Duodenal mucosa (tissue), 2 donors: ENCODE results near the gene TMOD4.
"Not testable (repeated sequence)": the region's sequence is repeated elsewhere in the genome, so short reads cannot be mapped to it uniquely, and the experiment has no call there.

Source experiments
- H3K27ac ChIP-seq: one replicate; pipeline ENCODE4 v1.7.0; 2013; ENCODE audit warnings: low read depth, low read length
- H3K27me3 ChIP-seq, 2 donors: one replicate each; pipeline ENCODE4 v1.7.0; 2013; ENCODE audit warnings: low read length in 2 of 2, control low read depth in 1 of 2; ENCODE audit not compliant: insufficient read depth in 2 of 2, control insufficient read depth in 1 of 2
- H3K36me3 ChIP-seq, 2 donors: one replicate each; pipeline ENCODE4 v1.7.0; 2013; ENCODE audit warnings: low read length in 2 of 2, control low read depth in 1 of 2; ENCODE audit not compliant: insufficient read depth in 2 of 2, control insufficient read depth in 1 of 2
- H3K4me1 ChIP-seq, 2 donors: one replicate each; pipeline ENCODE4 v1.7.0; 2013; ENCODE audit warnings: low read length in 2 of 2, control low read depth in 1 of 2; ENCODE audit not compliant: insufficient read depth in 2 of 2, control insufficient read depth in 1 of 2
- H3K4me3 ChIP-seq, 2 donors: one replicate each; pipeline ENCODE4 v1.7.0; 2013; ENCODE audit warnings: low read length in 2 of 2, low read depth in 1 of 2
- H3K9ac ChIP-seq, 2 donors: one replicate each; pipeline ENCODE4 v1.7.0; 2013; ENCODE audit warnings: low read length in 2 of 2, low read depth in 1 of 2
- H3K9me3 ChIP-seq, 2 donors: one replicate each; pipeline ENCODE4 v1.7.0; 2013; ENCODE audit warnings: low read length in 2 of 2, control low read depth in 1 of 2; ENCODE audit not compliant: control insufficient read depth in 1 of 2

The TMOD4 gene

GRCh38 chr1:151197863-151198253 lies 22.1 kb upstream of the TMOD4 start:
- Histone ChIP-seq H3K4me3 (peak overlapping the region; percentile 92 to 96), H3K9ac (peak overlapping the region; percentile 83 to 92), H3K27me3 (no peaks in the 10 kb centered on the region), H3K9me3 (no peaks in the 10 kb centered on the region), H3K4me1 (peaks cover 13 to 26% of the 10 kb centered on the region in 2 donors), H3K36me3 (peaks cover 0 to 10% of the 10 kb centered on the region in 2 donors), H3K27ac (peak overlapping the region; percentile 80)

- peak overlapping the region in 1 of 2 donors; percentile 34 for H3K9ac ChIP-seq
- H3K4me3 ChIP-seq: peak overlapping the region; percentile 6 to 54
- H3K27ac ChIP-seq: peak overlapping the region; percentile 43
These were observed 20.6 kb upstream of the TMOD4 start for GRCh38 chr1:151196292-151196800.

GRCh38 chr1:151194894-151195594 lies 19.3 kb upstream of the TMOD4 start:
- peaks cover 13 to 19% of the 10 kb centered on the region in 2 donors for H3K4me1 ChIP-seq
- H3K36me3 ChIP-seq, H3K27me3 ChIP-seq, H3K9ac ChIP-seq, H3K27ac ChIP-seq, H3K9me3 ChIP-seq: not testable (repeated sequence)
- peak overlapping the region; percentile 45 to 51 for H3K4me3 ChIP-seq

More at GRCh38 chr1:151196292-151196800, 20.6 kb upstream of the TMOD4 start:
- Histone ChIP-seq H3K4me1 (peaks cover 13 to 26% of the 10 kb centered on the region in 2 donors), H3K27me3 (no peaks in the 10 kb centered on the region), H3K36me3 (no peaks in the 10 kb centered on the region), H3K9me3 (no peaks in the 10 kb centered on the region)

DNA sequence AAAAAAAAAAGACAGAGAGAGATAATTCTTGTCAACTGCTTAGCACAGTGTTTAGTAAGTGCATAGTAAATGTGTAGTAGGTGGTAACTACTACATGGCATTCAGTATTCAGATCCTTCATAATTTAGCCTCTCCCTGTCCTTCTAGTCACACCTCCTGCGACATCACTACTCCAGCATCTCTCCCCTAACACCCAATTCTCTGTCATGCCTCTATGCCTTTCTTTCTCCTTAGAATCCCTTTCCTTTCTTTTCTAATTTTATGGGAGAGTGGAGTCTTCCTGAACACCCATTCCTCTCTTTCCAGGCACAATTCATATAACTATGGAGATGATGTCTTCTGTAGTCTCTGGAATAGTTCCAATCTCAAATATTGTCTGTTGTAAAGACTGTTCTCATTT lies 18.1 kb upstream of the TMOD4 start:
- Histone ChIP-seq H3K27ac (no peak overlapping the region), H3K9me3 (no peaks in the 10 kb centered on the region), H3K4me3 (no peak overlapping the region), H3K27me3 (no peaks in the 10 kb centered on the region), H3K36me3 (no peaks in the 10 kb centered on the region), H3K9ac (no peak overlapping the region), H3K4me1 (peaks cover 10 to 18% of the 10 kb centered on the region in 2 donors)

DNA sequence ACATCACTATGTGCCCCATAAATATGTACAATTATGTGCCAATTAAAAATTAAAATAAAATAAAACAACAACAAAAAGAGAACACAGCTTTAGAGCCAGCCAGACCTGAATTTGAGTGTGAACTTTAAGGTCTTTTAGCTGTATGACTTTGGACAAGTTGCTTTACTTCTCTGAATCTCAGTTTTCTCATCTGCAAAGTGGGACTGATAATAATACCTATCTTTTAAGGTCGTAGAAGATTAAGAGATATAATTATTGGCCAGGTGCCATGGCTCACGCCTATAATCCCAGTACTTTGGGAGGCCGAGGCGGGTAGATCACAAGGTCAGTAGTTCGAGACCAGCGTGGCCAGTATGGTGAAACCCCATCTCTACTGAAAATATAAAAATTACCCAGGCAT lies 17.5 kb upstream of the TMOD4 start:
- no peak overlapping the region for H3K4me3 ChIP-seq
- H3K27me3 ChIP-seq: no peaks in the 10 kb centered on the region
- H3K27ac ChIP-seq: no peak overlapping the region
- peaks cover 14 to 24% of the 10 kb centered on the region in 2 donors for H3K4me1 ChIP-seq
- no peak overlapping the region for H3K9ac ChIP-seq
- H3K9me3 ChIP-seq: no peaks in the 10 kb centered on the region
- H3K36me3 ChIP-seq: no peaks in the 10 kb centered on the region

GRCh38 chr1:151192047-151192446 lies 16.3 kb upstream of the TMOD4 start:
- H3K36me3 ChIP-seq: no peaks in the 10 kb centered on the region
- H3K27me3 ChIP-seq: no peaks in the 10 kb centered on the region
- no peak overlapping the region for H3K9ac ChIP-seq
- H3K27ac ChIP-seq: no peak overlapping the region
- peaks cover 11 to 20% of the 10 kb centered on the region in 2 donors for H3K4me1 ChIP-seq
- H3K9me3 ChIP-seq: no peaks in the 10 kb centered on the region
- no peak overlapping the region for H3K4me3 ChIP-seq

GRCh38 chr1:151189637-151190445 lies 14.1 kb upstream of the TMOD4 start, which contains the start of gene VPS72:
Gene VPS72 (minus strand): TSS chr1:151190197. CDS start chr1:151190121, 76 bp downstream.
- H3K4me3 ChIP-seq: peak within 1 kb of the TSS; percentile 89 to 92
- no peaks in the 10 kb centered on the region for H3K27me3 ChIP-seq
- H3K9ac ChIP-seq: peak within 1 kb of the TSS; percentile 79 to 97
- no peaks in the 10 kb centered on the region for H3K9me3 ChIP-seq
- H3K36me3 ChIP-seq: peaks cover 8 to 10% of the 10 kb centered on the region in 2 donors
- H3K27ac ChIP-seq: peak within 1 kb of the TSS; percentile 47
- peaks cover 11 to 20% of the 10 kb centered on the region in 2 donors for H3K4me1 ChIP-seq

DNA sequence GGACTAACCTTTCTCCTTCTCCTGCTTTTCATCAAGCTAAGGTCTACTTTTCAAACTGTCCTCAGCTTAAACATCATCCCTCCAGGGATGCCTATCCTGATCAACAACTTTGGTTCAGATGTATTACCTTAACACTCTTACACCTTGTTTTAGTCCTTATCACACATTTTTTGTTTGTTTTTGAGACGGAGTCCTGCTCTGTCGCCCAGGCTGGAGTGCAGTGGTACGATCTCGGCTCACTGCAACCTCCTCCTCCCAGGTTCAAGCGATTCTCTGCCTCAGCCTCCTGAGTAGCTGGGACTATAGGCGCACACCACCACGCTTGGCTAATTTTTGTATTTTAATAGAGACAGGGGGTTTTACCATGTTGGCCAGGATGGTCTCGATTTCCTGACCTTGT lies 12.9 kb upstream of the TMOD4 start:
- not testable (repeated sequence) for H3K9me3 ChIP-seq, H3K27ac ChIP-seq, H3K27me3 ChIP-seq
- Histone ChIP-seq H3K4me1 (peaks cover 11 to 16% of the 10 kb centered on the region in 2 donors), H3K4me3 (peak overlapping the region; percentile 89 to 92), H3K9ac (peak overlapping the region; percentile 79 to 97), H3K36me3 (peaks cover 14 to 21% of the 10 kb centered on the region in 2 donors)

GRCh38 chr1:151187205-151187604 lies 11.4 kb upstream of the TMOD4 start:
- H3K9ac ChIP-seq: no peak overlapping the region
- no peak overlapping the region for H3K27ac ChIP-seq
- no peak overlapping the region for H3K4me3 ChIP-seq
- peaks cover 21 to 33% of the 10 kb centered on the region in 2 donors for H3K36me3 ChIP-seq
- peaks cover 11 to 16% of the 10 kb centered on the region in 2 donors for H3K4me1 ChIP-seq
- H3K27me3 ChIP-seq: no peaks in the 10 kb centered on the region
- H3K9me3 ChIP-seq: no peaks in the 10 kb centered on the region

DNA sequence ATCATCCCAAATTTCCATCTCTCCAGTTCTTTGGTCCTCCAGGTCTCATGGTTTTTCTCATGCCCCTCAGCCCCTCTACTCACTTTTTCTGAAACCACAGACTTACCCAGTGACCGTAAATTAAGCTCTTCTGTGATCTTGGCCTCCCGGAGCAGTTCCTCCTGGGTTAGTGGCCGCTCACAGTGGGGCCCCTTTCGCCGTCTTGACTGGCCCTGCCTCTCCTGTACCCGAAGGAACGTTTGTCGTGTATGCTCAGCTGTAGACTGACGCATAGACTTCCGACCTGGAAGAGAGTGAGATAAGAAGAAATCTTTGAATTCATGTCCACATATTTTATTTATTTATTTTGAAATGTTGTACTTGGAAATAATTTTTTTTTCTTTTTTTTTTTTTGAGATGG lies 8.4 kb upstream of the TMOD4 start:
- no peaks in the 10 kb centered on the region for H3K27me3 ChIP-seq
- H3K4me3 ChIP-seq: no peak overlapping the region
- H3K4me1 ChIP-seq: peaks cover 11 to 12% of the 10 kb centered on the region in 2 donors
- no peak overlapping the region for H3K9ac ChIP-seq
- H3K36me3 ChIP-seq: peaks cover 26 to 58% of the 10 kb centered on the region in 2 donors
- no peak overlapping the region for H3K27ac ChIP-seq
- H3K9me3 ChIP-seq: no peaks in the 10 kb centered on the region
